SK-MEL-5 (cell line): ENCODE results near the gene OSM. TPM values are rescaled to one million over a fixed set of nuclear protein-coding genes. Genes with fewer than 3 reads are reported as not detected.
"Not testable (repeated sequence)": the region's sequence is repeated elsewhere in the genome, so short reads cannot be mapped to it uniquely, and the experiment has no call there.

Source experiments
- DNase-seq: peaks from one replicate; pipeline ENCODE4 v3.0.0-alpha.2; 2016; ENCODE audit warnings: low read depth, low spot score
- in situ Hi-C: cut with HindIII; loops from 2 replicates; pipeline ENCODE4 v1.10.0; 2016; ENCODE audit warnings: low sequenced_read_pairs, high pct_unique_total_duplicates, low pct_unique_long_range_greater_than_20kb
- total RNA-seq: library from RNA; depleted of rRNA; stranded (reverse); fragments of >200 nt; shearing (Covaris generic); gene quantifications from 2 replicates; pipeline ENCODE4 v1.2.3, GENCODE V29; 2014

Gene OSM
- total RNA-seq, 1 experiment from 2014 or later, result not detected

DNA sequence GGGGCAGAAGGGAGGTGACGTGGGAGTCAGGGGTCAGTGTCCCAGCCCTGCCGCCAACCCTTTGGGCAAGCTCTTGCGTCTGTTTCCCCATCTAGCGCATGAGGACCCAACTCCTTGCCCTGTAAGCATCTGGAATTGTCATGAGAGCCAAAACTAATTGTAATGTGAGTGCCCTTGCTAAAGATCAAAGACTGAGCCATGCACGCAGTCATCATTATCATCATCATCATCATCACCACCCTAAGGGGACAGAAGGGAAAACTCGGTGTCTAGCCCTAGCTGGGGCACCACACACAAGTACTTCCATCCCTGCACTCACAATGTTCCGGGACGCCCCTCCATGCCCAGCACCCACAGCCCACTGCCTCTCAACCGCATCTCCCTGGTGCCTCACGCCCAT lies 22.6 kb downstream of the OSM start:
- DNase-seq, result no peak
- in situ Hi-C loops, result no loop called here

GRCh38 chr22:30243661-30244060 lies 23.0 kb downstream of the OSM start:
- DNase-seq, result no peak
- in situ Hi-C loops, result no loop called here

- in situ Hi-C loops, result no loop called here
- no peak for DNase-seq
These were observed 24.9 kb downstream of the OSM start for GRCh38 chr22:30241576-30242371.

DNA sequence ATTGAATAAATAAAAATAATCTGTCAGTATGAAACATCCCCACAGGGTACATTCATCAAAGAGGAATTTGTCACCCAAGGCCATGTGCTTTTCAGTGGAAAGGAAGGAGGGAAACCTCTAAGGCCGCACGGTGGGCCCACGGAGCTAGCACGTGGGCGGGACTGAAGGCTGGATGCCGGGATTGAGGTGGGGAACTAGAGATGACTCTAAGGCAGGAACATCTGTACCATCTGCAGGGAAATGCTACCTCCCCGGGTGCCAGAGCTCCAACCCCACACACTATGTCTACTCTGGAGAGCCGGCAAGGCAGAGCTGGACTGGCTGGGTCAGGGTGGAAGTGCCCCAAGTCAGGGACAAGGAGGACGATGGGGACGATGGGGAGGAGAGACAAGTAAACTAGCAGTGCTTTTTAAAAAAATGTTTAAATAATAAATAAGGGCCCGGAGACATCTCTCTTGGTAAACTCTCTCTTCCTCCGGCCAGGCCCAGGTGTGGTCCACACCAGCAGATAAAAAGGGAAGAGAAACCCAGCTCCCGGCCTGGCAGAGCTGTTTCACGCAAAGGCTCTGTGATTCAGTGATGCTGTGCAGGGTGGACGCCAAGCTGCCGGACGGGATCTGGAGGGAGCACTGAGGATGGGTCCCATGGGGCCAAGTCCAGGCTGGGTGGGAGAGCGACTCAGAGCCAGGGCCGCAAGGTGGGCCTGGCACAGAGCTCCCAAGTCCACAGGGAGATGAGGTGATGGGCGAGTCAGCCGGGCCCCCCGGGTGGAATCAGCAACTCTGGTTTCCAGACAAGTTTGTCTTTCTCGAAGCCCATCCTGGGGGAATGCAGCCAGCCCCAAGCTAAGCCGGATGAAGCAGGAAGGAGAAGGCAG lies 25.9 kb downstream of the OSM start:
- no peak for DNase-seq
- in situ Hi-C loops, result no loop called here

GRCh38 chr22:30239488-30240405 lies 26.9 kb downstream of the OSM start:
- DNase-seq, result no peak
- in situ Hi-C loops, result no loop called here

GRCh38 chr22:30238661-30239487 lies 27.8 kb downstream of the OSM start:
- in situ Hi-C loops, result no loop called here
- no peak for DNase-seq

DNA sequence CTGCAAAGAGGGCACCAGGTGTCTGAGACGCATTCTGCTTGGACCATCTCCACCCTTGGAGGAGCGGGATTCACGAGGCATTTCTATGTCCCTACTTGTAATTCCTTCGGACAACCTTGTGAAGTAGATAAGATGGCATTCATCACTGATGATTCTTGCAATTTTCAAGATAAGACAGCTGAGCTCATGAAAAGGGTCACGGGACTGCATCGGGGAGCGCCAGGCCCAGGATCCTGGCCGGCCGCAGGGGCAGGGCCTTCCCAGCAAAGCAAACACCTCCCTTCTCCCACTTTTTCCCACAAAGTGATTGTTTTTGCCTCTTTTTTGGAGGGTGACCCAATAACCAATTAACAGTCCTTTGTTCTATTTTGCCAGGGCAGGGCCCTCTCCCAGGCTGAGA lies 28.5 kb downstream of the OSM start:
- no peak for DNase-seq
- in situ Hi-C loops, result no loop called here

DNA sequence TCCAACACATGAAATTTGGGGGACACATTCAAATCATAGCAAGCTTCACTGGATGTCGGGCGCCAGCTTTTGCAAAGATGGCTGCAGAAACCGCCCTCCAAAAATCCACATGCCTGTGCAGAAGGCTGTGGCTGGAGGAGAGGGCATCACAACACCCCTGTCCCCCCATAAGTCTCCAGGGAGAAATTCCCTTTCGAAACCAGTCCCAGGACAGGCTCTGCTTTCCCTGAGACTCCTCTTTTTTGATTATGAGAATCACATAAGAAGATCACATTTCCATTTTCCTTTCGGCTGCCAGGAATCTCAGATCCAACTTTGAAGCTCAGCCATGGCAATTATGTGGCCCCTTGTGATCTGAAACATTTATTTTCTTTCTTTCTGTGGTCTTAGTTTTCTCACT lies 29.8 kb downstream of the OSM start:
- DNase-seq, result no peak
- in situ Hi-C loops, result no loop called here

- no peak for DNase-seq
- in situ Hi-C loops, result no loop called here
These were observed 30.9 kb downstream of the OSM start for GRCh38 chr22:30235687-30236170.

DNA sequence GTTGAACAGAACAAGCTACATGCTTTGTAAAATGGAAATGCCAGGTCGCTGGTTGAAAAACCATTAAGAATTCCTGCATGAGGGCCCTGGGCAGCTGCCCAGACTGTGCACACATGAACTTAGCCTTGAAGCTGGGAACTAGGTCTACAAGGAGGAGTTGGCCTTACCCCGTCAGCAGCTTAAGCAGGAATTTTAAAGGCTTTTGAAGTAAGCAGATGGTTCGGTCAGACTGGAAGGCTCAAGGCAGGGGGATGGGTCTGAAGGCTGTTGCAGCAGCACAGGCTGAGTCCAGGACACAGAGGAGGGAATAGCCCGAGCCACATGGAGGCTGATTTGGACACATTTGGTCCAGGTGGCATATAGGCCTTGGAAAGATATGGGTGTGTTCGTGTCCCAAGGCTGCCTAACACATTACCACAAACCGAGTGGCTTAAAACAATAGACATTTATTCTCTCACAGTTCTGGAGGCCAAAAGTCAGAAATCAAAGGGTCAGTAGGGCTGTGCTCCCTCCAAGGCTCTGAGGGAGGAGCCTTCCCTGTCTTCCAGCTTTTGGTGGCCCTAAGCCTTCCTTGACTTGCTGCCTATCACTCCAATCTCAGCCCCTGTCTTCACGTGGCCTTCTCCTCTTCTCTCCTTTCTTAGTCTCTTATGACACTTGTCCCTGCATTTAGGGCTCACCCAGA lies 31.7 kb downstream of the OSM start:
- in situ Hi-C loops, result no loop called here
- DNase-seq, result peak; percentile 26

- in situ Hi-C loops, DNase-seq: not testable (repeated sequence)
These were observed 32.3 kb downstream of the OSM start for GRCh38 chr22:30234325-30234724.

- no peak for DNase-seq
- in situ Hi-C loops, result no loop called here
These were observed 33.1 kb downstream of the OSM start for GRCh38 chr22:30233582-30233981.

DNA sequence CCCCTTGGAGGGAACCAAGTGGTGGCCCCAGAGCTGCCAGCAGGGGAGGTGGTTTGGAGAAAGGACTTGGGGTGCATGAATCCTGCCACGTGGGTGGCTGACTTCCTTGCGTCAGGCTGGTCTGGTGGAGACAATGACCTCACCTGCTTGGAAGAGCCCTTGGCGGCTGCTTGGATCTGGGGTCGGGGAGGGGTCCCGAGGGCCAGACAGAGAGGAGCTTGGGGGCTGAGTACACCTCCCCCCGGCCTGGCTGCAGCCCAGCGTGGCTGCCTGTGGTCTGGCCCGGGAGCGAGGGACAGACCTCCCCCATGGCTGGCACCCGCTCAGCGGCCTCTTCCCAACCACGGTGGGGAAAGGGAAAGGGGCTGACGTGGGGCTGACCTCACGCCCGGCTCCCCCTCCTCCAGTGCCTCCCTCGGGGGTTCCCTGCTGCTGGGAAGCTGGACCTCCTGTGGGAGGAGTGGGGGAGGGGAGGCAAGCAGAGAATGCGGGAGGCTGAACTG lies 33.9 kb downstream of the OSM start:
- no peak for DNase-seq
- in situ Hi-C loops, result no loop called here

DNA sequence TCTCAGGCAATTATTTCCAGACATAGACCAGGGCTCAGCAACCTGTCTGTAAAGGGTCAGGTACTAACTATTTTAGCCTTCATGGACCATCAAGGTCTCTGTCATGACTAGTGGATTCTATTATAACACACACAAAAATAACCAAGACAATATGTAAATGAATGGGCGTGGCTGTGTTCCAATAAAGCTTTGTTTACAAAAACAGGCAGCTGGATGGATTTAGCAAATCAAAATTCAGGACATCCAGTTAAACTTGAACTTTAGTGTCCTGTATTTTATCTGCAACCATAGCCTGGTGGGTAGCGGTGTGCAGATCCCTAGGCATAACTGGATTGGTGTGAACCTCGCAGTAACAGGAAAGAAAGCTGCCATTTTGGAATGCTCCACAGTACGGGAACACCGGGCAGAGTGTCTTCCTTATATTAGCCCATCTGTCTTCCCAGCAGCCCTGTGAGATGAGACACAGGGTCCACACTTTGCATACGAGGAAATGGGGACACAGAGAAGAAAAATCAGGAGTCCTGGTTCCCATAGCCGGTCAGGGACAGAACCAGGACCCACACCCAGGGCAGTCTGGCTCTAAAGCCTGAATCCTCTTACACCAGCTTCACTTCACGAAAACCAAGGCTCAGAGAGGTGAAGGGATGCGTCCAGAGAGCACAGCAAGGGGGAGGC lies 35.7 kb downstream of the OSM start:
- no peak for DNase-seq
- in situ Hi-C loops, result no loop called here

DNA sequence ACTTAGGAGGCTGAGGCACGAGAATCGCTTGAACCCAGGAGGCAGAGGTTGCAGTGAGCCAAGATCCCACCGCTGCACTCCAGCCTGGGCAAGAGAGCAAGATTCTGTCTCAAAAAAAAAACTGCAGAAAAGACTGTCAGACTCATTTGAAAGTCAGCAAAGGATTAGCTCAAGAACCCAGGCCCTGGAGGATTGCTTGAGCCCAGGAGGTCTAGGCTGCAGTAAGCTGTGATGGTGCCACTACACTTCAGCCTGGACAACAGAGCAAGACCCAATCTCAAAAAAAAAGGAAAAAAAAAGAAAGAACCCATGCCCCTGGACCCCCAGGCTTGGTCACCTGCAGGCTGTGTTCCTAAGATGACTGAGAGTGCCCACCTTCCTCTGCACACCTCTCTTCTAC lies 36.3 kb downstream of the OSM start:
- in situ Hi-C loops, result no loop called here
- no peak for DNase-seq
